GM21825 (cell line): Measurements from ENCODE around the gene TPRN.
"Not testable (repeated sequence)": the region's sequence is repeated elsewhere in the genome, so short reads cannot be mapped to it uniquely, and the experiment has no call there.

Experiments used
- ATAC-seq: cut with Tn5 transposase; IDR thresholded peaks from one replicate; pipeline ENCODE4 v1.9.1; 2021; ENCODE audit warnings: mild to moderate bottlenecking, moderate library complexity; ENCODE audit not compliant: unreplicated experiment

TPRN gene

DNA sequence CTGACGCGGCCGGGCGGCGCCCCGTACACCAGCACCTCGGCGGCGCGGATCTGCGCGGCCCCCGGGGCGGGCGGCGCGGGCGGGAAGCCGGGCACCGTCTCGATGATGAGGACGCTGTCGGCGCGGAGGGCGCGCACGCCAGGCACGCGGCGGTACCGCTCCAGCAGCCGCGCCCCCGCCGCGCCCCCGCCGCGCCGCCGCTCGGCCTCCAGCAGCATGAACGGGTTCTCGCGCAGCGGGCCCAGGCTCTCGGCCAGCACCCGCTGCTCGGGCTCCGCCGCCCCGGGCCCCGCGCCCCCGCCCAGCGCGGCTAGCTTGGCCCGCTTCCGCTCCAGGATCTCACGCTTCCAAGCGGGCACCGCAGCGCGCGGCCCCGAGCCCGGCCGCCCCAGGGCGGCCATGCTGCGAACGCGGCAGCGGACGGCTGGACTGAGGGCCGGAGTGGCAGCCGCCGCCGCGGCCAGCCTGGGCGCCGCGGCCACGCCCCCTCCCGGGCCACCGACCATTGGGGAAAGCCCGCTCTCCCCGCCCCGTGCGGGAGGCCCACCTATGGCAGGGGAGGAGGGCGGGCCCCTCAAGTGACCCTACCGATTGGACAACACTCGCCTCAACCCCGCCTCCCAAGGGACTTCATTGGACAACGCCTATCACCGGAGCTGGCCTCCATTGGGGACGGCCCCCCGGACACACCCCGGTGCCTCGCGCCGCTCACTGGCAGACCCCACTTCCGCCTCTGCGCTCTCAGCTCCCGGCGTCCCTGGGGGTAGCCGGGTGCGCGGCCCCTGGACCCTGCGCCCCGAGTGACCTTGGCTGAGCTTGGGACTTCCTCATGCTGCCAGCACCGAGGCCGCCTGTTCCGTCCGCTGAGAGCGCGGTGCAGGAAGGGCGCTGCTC, at the start of gene TPRN:
TSS of gene TPRN (minus strand) at position 431 of the 894 bp plus-strand sequence. CDS start at position 401, 30 bp downstream.
- peak; percentile 81 for ATAC-seq

GRCh38 chr9:137247916-137248175, 47.3 kb upstream of the TPRN start:
- ATAC-seq: no peak

DNA sequence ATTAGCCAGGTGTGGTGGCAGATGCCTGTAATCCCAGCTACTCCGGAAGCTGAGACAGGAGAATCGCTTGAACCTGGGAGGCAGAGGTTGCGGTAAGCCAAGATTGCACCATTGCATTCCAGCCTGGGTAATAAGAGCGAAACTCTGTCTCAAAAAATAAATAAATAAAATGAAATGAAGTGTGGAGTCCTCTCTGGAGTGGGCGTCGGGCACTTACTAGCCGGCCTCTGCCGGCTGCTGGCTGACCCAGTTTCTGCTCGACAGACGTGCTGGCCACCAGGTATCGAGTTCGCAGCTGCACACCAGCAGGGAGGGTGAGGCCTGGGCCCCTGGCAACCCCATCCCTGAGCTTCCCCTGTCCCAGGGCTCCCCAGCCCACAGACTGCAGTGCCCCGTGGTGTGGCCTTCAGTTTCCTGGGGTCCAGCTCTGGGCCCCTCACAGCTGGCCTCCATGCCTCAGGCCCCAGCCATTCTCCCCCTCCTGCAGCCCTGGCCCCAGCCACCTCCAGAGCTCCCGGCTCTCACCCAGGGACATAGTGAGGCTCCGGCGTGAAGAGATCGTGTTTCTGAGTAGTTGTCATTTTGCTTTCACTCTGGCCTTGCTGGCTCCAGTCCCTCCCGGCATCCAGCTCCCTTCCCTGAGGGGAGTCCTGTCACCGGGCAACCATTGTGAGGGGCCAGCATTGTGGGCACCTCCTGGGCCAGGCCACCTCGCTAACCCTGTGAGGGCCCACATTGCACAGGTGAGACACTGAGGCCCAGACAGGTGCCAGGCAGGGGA, 46.8 kb upstream of the TPRN start:
- no peak for ATAC-seq

- ATAC-seq: no peak
Measured at GRCh38 chr9:137245450-137246421, 45.2 kb upstream of the TPRN start.

GRCh38 chr9:137244486-137245449, 44.2 kb upstream of the TPRN start:
- ATAC-seq: no peak

DNA sequence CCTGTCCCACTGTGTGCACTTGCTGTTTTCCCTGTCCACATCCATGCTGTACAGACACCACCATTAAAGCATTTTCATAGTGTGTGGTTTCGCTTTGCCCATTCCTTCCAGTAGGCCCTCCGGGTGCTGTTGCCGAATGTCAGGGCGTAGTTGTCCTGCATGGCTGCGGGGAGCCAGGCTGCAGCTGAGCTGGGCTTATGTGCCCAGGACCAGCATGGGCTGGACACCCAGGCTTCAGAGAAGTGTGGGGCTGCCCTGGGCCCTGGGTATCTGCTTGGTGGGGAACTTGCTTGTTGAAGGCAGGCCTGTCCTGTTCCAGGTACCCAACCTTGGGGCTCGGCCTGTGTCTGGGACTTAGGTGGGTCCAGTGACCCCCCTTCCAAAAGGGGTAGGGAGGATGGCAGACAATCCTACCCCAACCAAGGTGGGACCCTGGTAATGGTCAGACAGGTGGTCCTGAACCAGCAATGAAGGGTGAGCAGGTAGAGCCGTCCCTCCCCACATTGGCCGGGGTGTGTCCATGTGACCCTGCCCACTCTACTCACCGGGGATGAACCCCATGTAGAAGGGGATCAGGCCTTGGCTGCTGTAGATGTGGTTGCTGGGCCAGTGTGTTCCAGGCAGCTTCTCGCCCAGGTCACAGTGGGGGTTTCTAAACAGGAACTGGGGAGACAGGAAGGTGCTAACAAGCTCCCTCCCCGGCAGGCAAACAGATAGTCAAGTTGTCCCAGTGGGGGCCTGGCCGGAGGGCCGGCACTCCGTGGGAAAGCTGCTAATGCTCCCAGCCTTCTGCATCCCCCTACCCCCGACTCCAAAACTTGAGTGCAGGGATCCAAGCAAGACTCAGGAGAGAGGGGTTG, 43.3 kb upstream of the TPRN start:
- no peak for ATAC-seq

DNA sequence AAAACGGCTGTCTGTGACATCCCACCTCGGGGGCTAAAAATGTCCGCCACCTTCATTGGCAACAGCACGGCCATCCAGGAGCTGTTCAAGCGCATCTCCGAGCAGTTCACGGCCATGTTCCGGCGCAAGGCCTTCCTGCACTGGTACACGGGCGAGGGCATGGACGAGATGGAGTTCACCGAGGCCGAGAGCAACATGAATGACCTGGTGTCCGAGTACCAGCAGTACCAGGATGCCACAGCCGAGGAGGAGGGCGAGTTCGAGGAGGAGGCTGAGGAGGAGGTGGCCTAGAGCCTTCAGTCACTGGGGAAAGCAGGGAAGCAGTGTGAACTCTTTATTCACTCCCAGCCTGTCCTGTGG, 42.7 kb upstream of the TPRN start:
- ATAC-seq: not testable (repeated sequence)

DNA sequence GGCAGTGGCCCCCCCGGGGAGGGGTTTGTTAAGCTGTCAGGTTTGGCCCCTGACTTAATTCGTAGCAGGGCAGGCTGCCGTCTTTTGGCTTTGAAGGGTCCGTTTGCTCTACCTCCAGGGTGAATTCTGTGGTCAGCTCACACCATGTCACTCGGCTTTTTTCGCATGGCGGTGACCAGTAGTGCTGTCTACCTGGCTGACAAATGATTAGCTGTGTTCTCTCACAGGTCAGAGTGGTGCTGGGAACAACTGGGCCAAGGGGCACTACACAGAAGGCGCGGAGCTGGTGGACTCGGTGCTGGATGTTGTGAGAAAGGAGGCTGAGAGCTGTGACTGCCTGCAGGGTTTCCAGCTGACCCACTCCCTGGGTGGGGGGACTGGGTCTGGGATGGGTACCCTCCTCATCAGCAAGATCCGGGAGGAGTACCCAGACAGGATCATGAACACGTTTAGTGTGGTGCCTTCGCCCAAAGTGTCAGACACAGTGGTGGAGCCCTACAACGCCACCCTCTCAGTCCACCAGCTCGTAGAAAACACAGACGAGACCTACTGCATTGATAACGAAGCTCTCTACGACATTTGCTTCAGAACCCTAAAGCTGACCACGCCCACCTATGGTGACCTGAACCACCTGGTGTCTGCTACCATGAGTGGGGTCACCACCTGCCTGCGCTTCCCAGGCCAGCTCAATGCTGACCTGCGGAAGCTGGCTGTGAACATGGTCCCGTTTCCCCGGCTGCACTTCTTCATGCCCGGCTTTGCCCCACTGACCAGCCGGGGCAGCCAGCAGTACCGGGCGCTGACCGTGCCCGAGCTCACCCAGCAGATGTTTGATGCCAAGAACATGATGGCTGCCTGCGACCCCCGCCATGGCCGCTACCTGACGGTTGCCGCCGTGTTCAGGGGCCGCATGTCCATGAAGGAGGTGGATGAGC, 42.0 kb upstream of the TPRN start:
- no peak for ATAC-seq

DNA sequence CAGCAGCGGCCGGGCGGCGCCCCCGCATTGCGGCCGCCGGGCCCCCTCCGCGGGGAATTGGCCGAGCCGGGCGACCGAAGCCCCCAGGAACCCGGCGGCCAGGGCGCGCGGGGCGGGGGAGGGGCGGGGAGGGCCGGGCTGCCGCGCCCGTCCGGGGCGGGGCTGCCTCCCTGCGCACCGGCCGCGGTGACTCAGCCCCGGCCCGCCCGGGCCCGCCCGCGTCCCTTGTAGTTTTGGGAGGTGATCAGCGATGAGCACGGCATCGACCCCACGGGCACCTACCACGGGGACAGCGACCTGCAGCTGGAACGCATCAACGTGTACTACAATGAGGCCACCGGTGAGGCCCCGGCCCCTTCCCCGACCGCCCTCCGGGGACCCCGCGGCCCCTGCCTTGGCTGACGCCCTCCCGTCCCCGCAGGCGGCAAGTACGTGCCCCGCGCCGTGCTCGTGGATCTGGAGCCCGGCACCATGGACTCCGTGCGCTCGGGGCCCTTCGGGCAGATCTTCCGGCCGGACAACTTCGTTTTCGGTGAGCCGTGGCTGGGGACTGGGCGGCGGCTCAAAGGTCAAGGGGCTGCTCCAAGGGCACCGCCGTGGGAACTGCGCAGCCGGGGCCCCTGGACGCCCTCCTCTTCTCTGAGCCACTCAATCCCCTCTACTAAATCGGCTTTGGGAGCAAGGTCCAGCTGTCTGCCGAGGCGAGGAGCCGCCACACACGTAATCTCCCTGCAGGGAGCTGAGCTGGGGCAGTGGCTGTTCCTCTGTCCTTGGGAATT, 41.1 kb upstream of the TPRN start:
- ATAC-seq: peak; percentile 4

- peak; percentile 63 for ATAC-seq
Measured at GRCh38 chr9:137240841-137241489, 40.4 kb upstream of the TPRN start, which contains the start of gene TUBB4B. Gene TUBB4B (plus strand): TSS chr9:137241287. CDS start chr9:137241361, 74 bp downstream.

DNA sequence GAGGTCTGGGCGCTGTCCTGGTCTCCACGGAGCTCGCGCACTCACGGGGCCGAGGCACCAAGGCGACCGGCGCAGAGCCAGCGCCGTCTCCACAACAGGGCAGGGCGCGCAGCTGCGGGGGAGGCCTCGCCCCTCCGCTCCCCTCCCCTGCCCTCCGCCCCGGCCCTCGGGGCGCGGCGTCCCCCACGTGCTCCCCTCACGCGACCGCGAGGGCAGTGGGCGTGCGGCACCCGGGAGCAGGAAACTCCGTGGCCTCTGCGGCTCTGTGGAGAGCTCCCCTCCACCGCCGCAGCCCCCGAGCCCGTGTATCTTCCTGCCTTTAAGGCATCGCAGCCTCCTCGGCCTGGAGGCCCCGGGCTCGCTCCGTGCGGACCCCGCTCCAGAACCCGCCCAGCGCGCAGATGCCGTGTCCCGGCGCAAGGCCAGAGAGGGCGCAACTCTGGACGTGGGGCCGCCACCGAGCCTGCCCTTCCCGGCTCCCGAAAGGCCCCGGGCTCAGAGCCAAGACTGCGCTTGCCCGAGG, 39.8 kb upstream of the TPRN start:
- ATAC-seq: peak; percentile 19

DNA sequence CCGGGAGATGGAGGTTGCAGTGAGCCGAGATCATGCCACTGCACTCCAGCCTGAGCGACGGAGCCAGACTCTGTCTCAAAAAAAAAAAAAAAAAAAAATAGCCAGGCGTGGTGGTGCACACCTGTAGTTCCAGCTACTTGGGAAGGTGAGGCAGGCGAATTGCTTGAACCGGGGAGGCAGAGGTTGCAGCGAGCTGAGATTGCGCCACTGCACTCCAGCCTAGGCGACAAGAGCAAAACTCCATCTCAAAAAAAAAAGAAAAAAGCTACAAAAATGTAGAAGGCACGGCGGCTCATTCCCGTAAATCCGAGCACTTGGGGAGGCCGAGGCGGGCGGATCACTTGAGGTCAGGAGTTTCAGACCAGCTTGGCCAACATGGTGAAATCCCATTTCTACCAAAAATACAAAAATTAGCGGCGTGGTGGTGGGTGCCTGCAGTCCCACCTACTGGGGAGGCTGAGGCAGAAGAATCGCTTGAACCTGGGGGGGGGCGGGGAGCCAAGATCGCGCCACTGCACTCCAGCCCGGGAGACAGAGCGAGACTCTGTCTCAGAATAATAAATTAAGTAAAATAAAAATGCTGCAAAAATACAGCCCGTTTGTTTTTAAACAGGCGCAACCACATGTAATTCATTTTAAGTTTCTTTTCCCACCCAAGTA, 39.1 kb upstream of the TPRN start:
- not testable (repeated sequence) for ATAC-seq

- no peak for ATAC-seq
Measured at GRCh38 chr9:137237759-137238726, 37.5 kb upstream of the TPRN start.

- no peak for ATAC-seq
Measured at GRCh38 chr9:137236936-137237421, 36.4 kb upstream of the TPRN start.
